Urothelium cell line (cell line): Measurements from ENCODE around the gene GNAO1.

ENCODE experiments used
- DNase-seq: peaks from one replicate; pipeline ENCODE4 v3.0.0; 2011; ENCODE audit warnings: low spot score, mixed read lengths
- FAIRE-seq: peaks from 2 replicates; lab custom pipeline; 2011; peaks lifted over from hg19 to GRCh38; lab: Jason Lieb, UNC

Gene GNAO1

GRCh38 chr16:56234737-56235136 is 43.4 kb downstream of the GNAO1 start:
- no peak for FAIRE-seq
- no peak for DNase-seq

GRCh38 chr16:56237451-56237930 is 46.2 kb downstream of the GNAO1 start:
- FAIRE-seq (no peak), DNase-seq (no peak)

- FAIRE-seq (no peak), DNase-seq (no peak)
Observed at GRCh38 chr16:56238188-56238587, 46.9 kb downstream of the GNAO1 start.

- no peak for DNase-seq
- FAIRE-seq: no peak
Observed at GRCh38 chr16:56241596-56241995, 50.3 kb downstream of the GNAO1 start.

- no peak for DNase-seq
- FAIRE-seq: no peak
Observed at GRCh38 chr16:56242740-56243139, 51.5 kb downstream of the GNAO1 start.

GRCh38 chr16:56244612-56245011 is 53.3 kb downstream of the GNAO1 start:
- DNase-seq (no peak), FAIRE-seq (no peak)

GRCh38 chr16:56245197-56245596 is 53.9 kb downstream of the GNAO1 start:
- no peak for FAIRE-seq
- DNase-seq: no peak

- DNase-seq (no peak), FAIRE-seq (no peak)
Observed at GRCh38 chr16:56246051-56246817, 54.9 kb downstream of the GNAO1 start.

- DNase-seq: no peak
- FAIRE-seq: no peak
Observed at GRCh38 chr16:56247018-56247417, 55.7 kb downstream of the GNAO1 start.

GRCh38 chr16:56247808-56248207 is 56.5 kb downstream of the GNAO1 start:
- FAIRE-seq: no peak
- DNase-seq: no peak

GRCh38 chr16:56252835-56253234 is 61.5 kb downstream of the GNAO1 start:
- DNase-seq (no peak), FAIRE-seq (no peak)

GRCh38 chr16:56255904-56256303 is 64.6 kb downstream of the GNAO1 start:
- FAIRE-seq (no peak), DNase-seq (no peak)

- FAIRE-seq: no peak
- no peak for DNase-seq
Observed at GRCh38 chr16:56257239-56257638, 66.0 kb downstream of the GNAO1 start.

GRCh38 chr16:56257666-56258342 is 66.5 kb downstream of the GNAO1 start:
- DNase-seq: no peak
- FAIRE-seq: no peak

- FAIRE-seq: no peak
- no peak for DNase-seq
Observed at GRCh38 chr16:56258508-56259424, 67.5 kb downstream of the GNAO1 start.

- FAIRE-seq (no peak), DNase-seq (no peak)
Observed at GRCh38 chr16:56259425-56259779, 68.1 kb downstream of the GNAO1 start.

- no peak for FAIRE-seq
- DNase-seq: no peak
Observed at GRCh38 chr16:56260378-56261160, 69.3 kb downstream of the GNAO1 start.

- no peak for FAIRE-seq
Observed at GRCh38 chr16:56261656-56262055, 70.4 kb downstream of the GNAO1 start.

GRCh38 chr16:56262148-56262547 is 70.9 kb downstream of the GNAO1 start:
- FAIRE-seq (no peak), DNase-seq (no peak)

More at GRCh38 chr16:56261656-56262055, 70.4 kb downstream of the GNAO1 start:
- DNase-seq: no peak

- FAIRE-seq (no peak), DNase-seq (no peak)
Observed at GRCh38 chr16:56262551-56263245, 71.4 kb downstream of the GNAO1 start.
